CD14-positive monocyte (primary cell): ENCODE results near the gene MAFG. TPM values are rescaled to one million over a fixed set of nuclear protein-coding genes. Genes with fewer than 3 reads are reported as not detected.

ENCODE experiments used
- DNase-seq, 3 donors: peaks; one replicate each; pipeline ENCODE4 v3.0.0-alpha.2; 2011 to 2022
- H2AFZ ChIP-seq: 2 replicates; pipeline ENCODE4 v1.6.0; 2012; ENCODE audit warnings: mild to moderate bottlenecking, low read depth, low read length, inconsistent platforms; ENCODE audit not compliant: insufficient read depth, poor library complexity, severe bottlenecking
- H3K27ac ChIP-seq, 2 donors: 1 replicate in 1 of 2; 2 replicates in 1 of 2; pipeline ENCODE4 v1.5.1; 2012 to 2013; ENCODE audit warnings: low read length in 2 of 2, control low read depth in 1 of 2, inconsistent platforms in 1 of 2, low read depth in 1 of 2, mild to moderate bottlenecking in 1 of 2
- H3K27me3 ChIP-seq, 2 donors: one replicate each; pipeline versions ENCODE4 v1.6.0 to v1.6.1; 2011 to 2013; ENCODE audit warnings: low read length in 2 of 2; ENCODE audit not compliant: control insufficient read depth in 2 of 2, insufficient read depth in 2 of 2
- H3K36me3 ChIP-seq, 2 donors: replicated peaks in 1 of 2; 1 replicate in 1 of 2; 2 replicates in 1 of 2; pipeline versions ENCODE4 v1.5.1 to v1.6.1; 2012 to 2013; ENCODE audit warnings: low read length in 2 of 2, control low read depth in 1 of 2, inconsistent platforms in 1 of 2, mild to moderate bottlenecking in 1 of 2; ENCODE audit not compliant: insufficient read depth in 2 of 2, control insufficient read depth in 1 of 2
- H3K4me1 ChIP-seq, 2 donors: 1 replicate in 1 of 2; 2 replicates in 1 of 2; pipeline versions ENCODE4 v1.5.1 to v1.6.1; 2012 to 2013; ENCODE audit warnings: low read length in 2 of 2, control low read depth in 1 of 2, inconsistent platforms in 1 of 2, mild to moderate bottlenecking in 1 of 2, moderate library complexity in 1 of 2; ENCODE audit not compliant: insufficient read depth in 2 of 2, control insufficient read depth in 1 of 2
- H3K4me2 ChIP-seq: replicated peaks from 2 replicates; pipeline ENCODE3; 2012; ENCODE audit warnings: low read length, moderate library complexity, mild to moderate bottlenecking; ENCODE audit not compliant: poor library complexity, severe bottlenecking; ENCODE audit errors: extremely low read depth
- H3K4me3 ChIP-seq, 3 experiments: fragments of 200-600 bp in 1 of 3; sonication (generic) in 1 of 3; replicated peaks in 1 of 3; 1 replicate in 2 of 3; 2 replicates in 1 of 3; pipeline ENCODE4 v1.5.1; 2011 to 2013; ENCODE audit warnings: low read length in 3 of 3, mild to moderate bottlenecking in 3 of 3, control low read depth in 2 of 3, low read depth in 2 of 3, inconsistent platforms in 1 of 3, moderate library complexity in 1 of 3
- H3K79me2 ChIP-seq: 2 replicates; pipeline ENCODE4 v1.6.0; 2012; ENCODE audit warnings: mild to moderate bottlenecking, control low read depth, inconsistent platforms, low read length, moderate library complexity; ENCODE audit not compliant: insufficient read depth
- H3K9ac ChIP-seq: 2 replicates; pipeline ENCODE4 v1.6.0; 2017; ENCODE audit warnings: low read length, mild to moderate bottlenecking; ENCODE audit not compliant: insufficient read depth, poor library complexity, severe bottlenecking
- H3K9me3 ChIP-seq, 2 donors: replicated peaks in 1 of 2; 1 replicate in 1 of 2; 2 replicates in 1 of 2; pipeline versions ENCODE4 v1.5.1 to v1.6.1; 2012 to 2013; ENCODE audit warnings: low read length in 2 of 2, control low read depth in 1 of 2; ENCODE audit not compliant: control insufficient read depth in 1 of 2, insufficient read depth in 1 of 2
- H4K20me1 ChIP-seq: 2 replicates; pipeline ENCODE4 v1.6.0; 2012; ENCODE audit warnings: mild to moderate bottlenecking, low read length, control low read depth, moderate library complexity; ENCODE audit not compliant: insufficient read depth
- H3K27ac Mint-ChIP-seq, 7 donors: one replicate each; pipeline ENCODE4 v1.8.0; 2020; ENCODE audit warnings: mild to moderate bottlenecking in 7 of 7, mixed read lengths in 7 of 7, moderate library complexity in 6 of 7, inconsistent platforms in 2 of 7
- H3K27me3 Mint-ChIP-seq, 3 donors: one replicate each; pipeline ENCODE4 v1.8.0; 2021 to 2022; ENCODE audit warnings: low read depth in 3 of 3, mild to moderate bottlenecking in 3 of 3, mixed read lengths in 3 of 3, moderate library complexity in 3 of 3, inconsistent platforms in 1 of 3
- H3K36me3 Mint-ChIP-seq, 2 donors: one replicate each; pipeline ENCODE4 v1.8.0; 2020; ENCODE audit warnings: mixed read lengths in 2 of 2, inconsistent platforms in 1 of 2, mild to moderate bottlenecking in 1 of 2
- H3K4me1 Mint-ChIP-seq: one replicate; pipeline ENCODE4 v1.8.0; 2020; ENCODE audit warnings: mild to moderate bottlenecking, mixed read lengths
- H3K4me3 Mint-ChIP-seq, 2 donors: one replicate each; pipeline ENCODE4 v1.8.0; 2020; ENCODE audit warnings: mild to moderate bottlenecking in 2 of 2, mixed read lengths in 2 of 2, moderate library complexity in 1 of 2
- H3K9me3 Mint-ChIP-seq, 7 donors: one replicate each; pipeline ENCODE4 v1.8.0; 2020 to 2022; ENCODE audit warnings: mixed read lengths in 7 of 7, mild to moderate bottlenecking in 6 of 7, moderate library complexity in 6 of 7, inconsistent platforms in 2 of 7
- CTCF ChIP-seq: fragments of 200-600 bp; IDR thresholded peaks from one replicate; pipeline ENCODE4 v1.8.0; 2022; ENCODE audit warnings: antibody characterized with exemption, mild to moderate bottlenecking
- WGBS: methylation state at CpG from one replicate; pipeline ENCODE4 v1.1.5; 2013; ENCODE audit warnings: missing lambda C conversion rate; ENCODE audit not compliant: insufficient coverage; 5-methylcytosine and 5-hydroxymethylcytosine counted together
- intact Hi-C, 2 donors: fragments of 100-400 bp; cut with micrococcal nuclease; formaldehyde crosslinking; loops; one replicate each; pipeline versions ENCODE4 v1.15.0 to v1.15.1; 2023
- polyA plus RNA-seq, 3 donors: library from polyadenylated mRNA; depleted of rRNA in 1 of 3; unstranded in 2 of 3; stranded (reverse) in 1 of 3; fragments of 300-500 nt in 2 of 3; fragments of >200 nt in 1 of 3; fragmentation: Illumina TruSeq in 2 of 3; gene quantifications; 1 replicate in 2 of 3; 2 replicates in 1 of 3; pipeline ENCODE4 v1.2.3, GENCODE V29; 2012 to 2021

MAFG gene
- polyA plus RNA-seq, 3 donors: 7.4 to 66.0 (median 7.6) TPM

- no peaks in the 10 kb centered on the region for H3K27me3 ChIP-seq
- WGBS: under 1% methylated on average over 40 of the region's 40 CpGs
- H3K27ac ChIP-seq: peak overlapping the region in 1 of 2 donors; percentile 85
- Mint-ChIP-seq H3K27me3 (peaks cover 0 to 2% (median 0%) of the 10 kb centered on the region in 3 donors), H3K4me1 (peaks cover 15% of the 10 kb centered on the region), H3K27ac (peak overlapping the region; percentile 91 to 97 (median 95)), H3K36me3 (peaks cover 46 to 66% of the 10 kb centered on the region in 2 donors), H3K9me3 (peaks cover 0 to 2% (median 0%) of the 10 kb centered on the region in 7 donors), H3K4me3 (peak overlapping the region; percentile 86 to 93)
- peak overlapping the region; percentile 52 to 90 (median 75) for H3K4me3 ChIP-seq
- H2AFZ ChIP-seq: peak overlapping the region; percentile 81
- DNase-seq: no peak
- intact Hi-C loops: no loop called here
- peaks cover 25% of the 10 kb centered on the region for H4K20me1 ChIP-seq
- peak overlapping the region; percentile 88 for H3K4me2 ChIP-seq
- no peak for TF ChIP-seq CTCF
- H3K9ac ChIP-seq: peak overlapping the region; percentile 92
- peaks cover 16 to 25% of the 10 kb centered on the region in 2 donors for H3K4me1 ChIP-seq
- peaks cover 42 to 65% of the 10 kb centered on the region in 2 donors for H3K36me3 ChIP-seq
- H3K79me2 ChIP-seq: peaks cover 67% of the 10 kb centered on the region
- no peaks in the 10 kb centered on the region for H3K9me3 ChIP-seq
Measured at GRCh38 chr17:81891303-81891552, 36.3 kb downstream of the MAFG start.

DNA sequence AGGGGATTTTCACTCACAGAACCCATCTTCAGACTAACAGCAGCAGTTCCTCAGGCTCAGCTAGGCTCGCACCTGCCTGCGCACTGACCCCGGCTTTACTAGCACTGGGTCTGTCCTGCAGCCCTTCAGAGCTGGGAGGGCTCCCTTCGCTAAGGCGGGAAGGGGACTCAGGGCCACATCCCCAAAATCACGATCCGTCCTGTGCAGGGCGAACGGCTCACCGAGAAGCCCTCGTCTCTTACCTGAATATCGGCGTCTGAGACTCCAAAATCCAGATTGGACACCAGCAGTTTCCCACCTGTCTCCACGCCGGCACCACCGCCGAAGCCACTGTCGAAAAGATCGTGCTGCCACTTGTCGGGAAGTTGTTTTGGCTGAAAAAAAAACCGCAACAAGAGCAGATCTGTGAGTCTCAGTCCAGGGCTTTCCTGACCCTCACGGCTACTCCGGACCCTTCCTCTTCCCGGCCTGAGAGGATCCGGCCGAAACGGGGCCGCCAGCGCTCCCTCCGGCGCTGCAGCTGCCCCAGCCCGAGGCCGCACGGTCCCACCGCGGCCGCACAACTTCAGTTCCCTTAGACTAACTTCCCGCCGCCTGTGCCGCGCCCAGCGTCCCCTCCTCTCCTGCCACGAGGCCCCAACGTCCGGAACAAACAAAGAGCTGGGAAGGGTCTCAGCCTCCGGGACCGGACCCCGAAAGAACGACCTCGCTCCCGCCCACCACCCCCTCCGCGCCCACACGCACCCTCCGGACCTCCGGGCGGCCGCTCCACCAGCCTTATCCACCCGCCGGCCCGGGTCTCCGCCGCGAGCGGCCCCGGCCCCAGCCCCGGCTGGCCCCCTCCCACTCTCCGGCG, 36.9 kb downstream of the MAFG start:
- Histone ChIP-seq H3K9me3 (no peaks in the 10 kb centered on the region), H3K9ac (peak overlapping the region; percentile 92), H3K36me3 (peaks cover 48 to 65% of the 10 kb centered on the region in 2 donors), H4K20me1 (peaks cover 30% of the 10 kb centered on the region), H2AFZ (no peak overlapping the region), H3K4me2 (peak overlapping the region; percentile 88), H3K4me1 (peaks cover 16 to 25% of the 10 kb centered on the region in 2 donors), H3K27me3 (no peaks in the 10 kb centered on the region), H3K4me3 (peak overlapping the region; percentile 52 to 90 (median 75)), H3K27ac (peak overlapping the region; percentile 55 to 82), H3K79me2 (peaks cover 71% of the 10 kb centered on the region)
- Mint-ChIP-seq H3K4me3 (peak overlapping the region; percentile 89 to 90), H3K9me3 (peaks cover 0 to 2% (median 0%) of the 10 kb centered on the region in 7 donors), H3K36me3 (peaks cover 50 to 67% of the 10 kb centered on the region in 2 donors), H3K27ac (peak overlapping the region; percentile 85 to 98 (median 93)), H3K4me1 (peaks cover 15% of the 10 kb centered on the region), H3K27me3 (peaks cover 0 to 2% (median 0%) of the 10 kb centered on the region in 3 donors)
- 12% methylated on average over 58 of the region's 69 CpGs for WGBS
- peak in 1 of 3 donors; percentile 38 for DNase-seq
- intact Hi-C loops: no loop called here
- TF ChIP-seq CTCF: no peak
